Fibroblast of lung (primary cell): Measurements from ENCODE around the gene SNIP1.

Source experiments
- EZH2 ChIP-seq: IDR thresholded peaks from 2 replicates; pipeline ENCODE4 v1.5.1; 2012; ENCODE audit warnings: low read length, control low read depth, mild to moderate bottlenecking; ENCODE audit errors: missing control alignments
- TF ChIP-seq, protein P1 (sequence below), 2 donors: IDR thresholded peaks in 1 of 2; conservative IDR thresholded peaks in 1 of 2; 1 replicate in 1 of 2; 2 replicates in 1 of 2; pipeline ENCODE4 v1.5.1; 2011 to 2012; ENCODE audit warnings: low read length in 2 of 2, control low read depth in 1 of 2, inconsistent platforms in 1 of 2, low read depth in 1 of 2, mild to moderate bottlenecking in 1 of 2

DNA sequence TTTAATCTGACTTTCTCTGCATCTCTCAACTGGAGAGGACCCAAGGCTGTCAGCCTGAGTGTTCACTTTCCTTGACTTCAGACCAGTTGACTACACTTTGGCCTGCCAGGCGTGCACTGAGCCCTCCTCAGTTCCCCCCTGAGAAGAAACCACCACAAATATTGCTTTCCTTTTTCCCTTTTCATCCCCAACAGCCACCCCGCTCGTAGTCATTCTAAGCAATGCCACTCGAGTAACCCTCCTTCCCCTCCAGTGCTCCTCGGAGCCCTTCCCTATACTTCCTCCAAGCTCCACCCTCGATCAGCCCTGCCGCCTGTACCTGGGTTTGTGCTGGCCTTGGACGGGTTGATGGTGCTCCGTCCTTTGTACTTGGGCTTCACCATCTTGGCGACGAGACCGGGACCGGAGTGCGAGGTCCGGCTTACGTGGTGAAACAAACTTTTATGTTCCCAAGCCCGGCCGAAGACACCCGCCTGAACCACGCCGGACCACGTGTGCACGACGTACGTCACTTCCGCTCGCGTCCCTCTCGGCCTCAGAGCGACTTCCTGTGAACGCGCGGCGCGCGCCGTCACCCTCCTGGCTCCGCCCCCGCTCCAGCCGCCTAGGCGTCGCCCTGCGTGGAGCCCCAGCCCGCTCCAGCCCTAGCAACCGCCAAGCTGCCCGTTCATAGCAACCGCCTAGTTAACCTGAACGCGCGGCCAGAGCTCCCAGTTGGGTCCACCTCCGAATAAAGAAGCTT lies 41.5 kb upstream of the SNIP1 start, which contains the start of gene GNL2:
- TF ChIP-seq, protein P1, sequence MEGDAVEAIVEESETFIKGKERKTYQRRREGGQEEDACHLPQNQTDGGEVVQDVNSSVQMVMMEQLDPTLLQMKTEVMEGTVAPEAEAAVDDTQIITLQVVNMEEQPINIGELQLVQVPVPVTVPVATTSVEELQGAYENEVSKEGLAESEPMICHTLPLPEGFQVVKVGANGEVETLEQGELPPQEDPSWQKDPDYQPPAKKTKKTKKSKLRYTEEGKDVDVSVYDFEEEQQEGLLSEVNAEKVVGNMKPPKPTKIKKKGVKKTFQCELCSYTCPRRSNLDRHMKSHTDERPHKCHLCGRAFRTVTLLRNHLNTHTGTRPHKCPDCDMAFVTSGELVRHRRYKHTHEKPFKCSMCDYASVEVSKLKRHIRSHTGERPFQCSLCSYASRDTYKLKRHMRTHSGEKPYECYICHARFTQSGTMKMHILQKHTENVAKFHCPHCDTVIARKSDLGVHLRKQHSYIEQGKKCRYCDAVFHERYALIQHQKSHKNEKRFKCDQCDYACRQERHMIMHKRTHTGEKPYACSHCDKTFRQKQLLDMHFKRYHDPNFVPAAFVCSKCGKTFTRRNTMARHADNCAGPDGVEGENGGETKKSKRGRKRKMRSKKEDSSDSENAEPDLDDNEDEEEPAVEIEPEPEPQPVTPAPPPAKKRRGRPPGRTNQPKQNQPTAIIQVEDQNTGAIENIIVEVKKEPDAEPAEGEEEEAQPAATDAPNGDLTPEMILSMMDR (conservative IDR thresholded peaks at IDR 0.05 in 1 of 2, IDR thresholded peaks at IDR 0.05 in 1 of 2; ENCODE audit: low read depth in 1 of 2, low read length in 2 of 2), result no peak
- no peak for TF ChIP-seq EZH2
